ENCODE results near the gene LDB3.

LDB3 gene

GRCh38 chr10:86756511-86757112 is 88.3 kb downstream of the LDB3 start, which contains the start of gene BMPR1A:
BMPR1A (plus strand) TSS chr10:86756619; CDS start chr10:86876019, 119,400 bp downstream.
- peak within 1 kb of the TSS; percentile 86 to 94 for H3K9ac ChIP-seq (ENCODE audit: low read depth in 1 of 2, low read length in 2 of 2)
- peak within 1 kb of the TSS; percentile 91 to 92 for H3K27ac ChIP-seq (ENCODE audit: low read depth in 2 of 2, low read length in 2 of 2)
- H3K9me3 ChIP-seq (ENCODE audit: control insufficient read depth in 2 of 2, low read length in 2 of 2): no peaks in the 10 kb centered on the region
- H3K27me3 ChIP-seq (ENCODE audit: control insufficient read depth in 2 of 2, insufficient read depth in 2 of 2, low read length in 2 of 2): no peaks in the 10 kb centered on the region
- peaks cover 15 to 22% of the 10 kb centered on the region in 2 donors for H3K4me1 ChIP-seq (ENCODE audit: control insufficient read depth in 2 of 2, insufficient read depth in 2 of 2, low read length in 2 of 2)
- H3K4me3 ChIP-seq (ENCODE audit: low read length in 2 of 2): peak within 1 kb of the TSS; percentile 74 to 84
- H3K36me3 ChIP-seq (ENCODE audit: control insufficient read depth in 2 of 2, insufficient read depth in 2 of 2, low read length in 2 of 2): no peaks in the 10 kb centered on the region

GRCh38 chr10:86757113-86757972 is 89.0 kb downstream of the LDB3 start:
- Histone ChIP-seq H3K27ac (ENCODE audit: low read depth in 2 of 2, low read length in 2 of 2) (peak overlapping the region; percentile 88 to 91), H3K9ac (ENCODE audit: low read depth in 1 of 2, low read length in 2 of 2) (peak overlapping the region; percentile 82 to 83), H3K9me3 (ENCODE audit: control insufficient read depth in 2 of 2, low read length in 2 of 2) (no peaks in the 10 kb centered on the region), H3K4me1 (ENCODE audit: control insufficient read depth in 2 of 2, insufficient read depth in 2 of 2, low read length in 2 of 2) (peaks cover 12 to 21% of the 10 kb centered on the region in 2 donors), H3K4me3 (ENCODE audit: low read length in 2 of 2) (peak overlapping the region; percentile 73 to 76), H3K27me3 (ENCODE audit: control insufficient read depth in 2 of 2, insufficient read depth in 2 of 2, low read length in 2 of 2) (no peaks in the 10 kb centered on the region), H3K36me3 (ENCODE audit: control insufficient read depth in 2 of 2, insufficient read depth in 2 of 2, low read length in 2 of 2) (no peaks in the 10 kb centered on the region)

GRCh38 chr10:86758189-86759072 is 90.1 kb downstream of the LDB3 start:
- Histone ChIP-seq H3K9ac (ENCODE audit: low read depth in 1 of 2, low read length in 2 of 2) (peak overlapping the region; percentile 82 to 83), H3K27me3 (ENCODE audit: control insufficient read depth in 2 of 2, insufficient read depth in 2 of 2, low read length in 2 of 2) (no peaks in the 10 kb centered on the region), H3K4me3 (ENCODE audit: low read length in 2 of 2) (peak overlapping the region; percentile 73 to 76), H3K36me3 (ENCODE audit: control insufficient read depth in 2 of 2, insufficient read depth in 2 of 2, low read length in 2 of 2) (no peaks in the 10 kb centered on the region), H3K4me1 (ENCODE audit: control insufficient read depth in 2 of 2, insufficient read depth in 2 of 2, low read length in 2 of 2) (peaks cover 7 to 15% of the 10 kb centered on the region in 2 donors), H3K9me3 (ENCODE audit: control insufficient read depth in 2 of 2, low read length in 2 of 2) (no peaks in the 10 kb centered on the region), H3K27ac (ENCODE audit: low read depth in 2 of 2, low read length in 2 of 2) (peak overlapping the region; percentile 88 to 91)

DNA sequence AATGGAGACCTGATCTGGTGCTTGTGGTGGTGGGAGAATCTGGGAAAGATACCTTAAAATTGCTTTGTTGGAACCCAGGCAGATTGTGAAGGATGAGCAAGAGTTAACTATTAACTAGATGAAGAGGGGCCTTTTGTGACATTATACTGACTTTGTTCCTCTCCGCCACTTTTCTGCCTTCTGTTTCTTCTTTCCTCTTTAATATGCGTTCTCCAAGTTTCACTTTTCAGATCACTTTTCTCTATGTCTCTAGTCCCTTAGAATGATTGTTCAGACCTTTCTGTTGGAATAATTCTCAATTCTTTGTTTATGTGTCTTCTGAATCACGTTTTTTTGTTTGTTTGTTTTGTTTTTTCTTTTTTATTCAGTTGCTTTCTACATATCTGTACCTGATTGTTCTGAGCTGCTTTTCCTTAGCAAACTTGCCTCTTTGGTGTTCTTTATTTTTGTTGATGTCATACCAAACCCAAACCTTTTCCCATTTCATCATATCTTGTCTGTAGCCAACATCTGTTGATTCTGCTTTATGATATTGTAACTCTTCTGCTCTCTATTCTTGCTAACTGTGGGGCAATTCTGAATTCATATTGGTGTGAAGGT is 90.9 kb downstream of the LDB3 start:
- peaks cover 7 to 15% of the 10 kb centered on the region in 2 donors for H3K4me1 ChIP-seq (ENCODE audit: control insufficient read depth in 2 of 2, insufficient read depth in 2 of 2, low read length in 2 of 2)
- H3K4me3 ChIP-seq (ENCODE audit: low read length in 2 of 2): peak overlapping the region in 1 of 2 donors; percentile 28
- H3K27ac ChIP-seq (ENCODE audit: low read depth in 2 of 2, low read length in 2 of 2): no peak overlapping the region
- no peaks in the 10 kb centered on the region for H3K36me3 ChIP-seq (ENCODE audit: control insufficient read depth in 2 of 2, insufficient read depth in 2 of 2, low read length in 2 of 2)
- H3K9me3 ChIP-seq (ENCODE audit: control insufficient read depth in 2 of 2, low read length in 2 of 2): no peaks in the 10 kb centered on the region
- no peak overlapping the region for H3K9ac ChIP-seq (ENCODE audit: low read depth in 1 of 2, low read length in 2 of 2)
- H3K27me3 ChIP-seq (ENCODE audit: control insufficient read depth in 2 of 2, insufficient read depth in 2 of 2, low read length in 2 of 2): no peaks in the 10 kb centered on the region

GRCh38 chr10:86763404-86763803 is 95.1 kb downstream of the LDB3 start:
- Histone ChIP-seq H3K4me1 (ENCODE audit: control insufficient read depth in 2 of 2, insufficient read depth in 2 of 2, low read length in 2 of 2) (peaks cover 0 to 3% of the 10 kb centered on the region in 2 donors), H3K27ac (ENCODE audit: low read depth in 2 of 2, low read length in 2 of 2) (no peak overlapping the region), H3K27me3 (ENCODE audit: control insufficient read depth in 2 of 2, insufficient read depth in 2 of 2, low read length in 2 of 2) (no peaks in the 10 kb centered on the region), H3K4me3 (ENCODE audit: low read length in 2 of 2) (no peak overlapping the region), H3K9me3 (ENCODE audit: control insufficient read depth in 2 of 2, low read length in 2 of 2) (no peaks in the 10 kb centered on the region), H3K36me3 (ENCODE audit: control insufficient read depth in 2 of 2, insufficient read depth in 2 of 2, low read length in 2 of 2) (no peaks in the 10 kb centered on the region), H3K9ac (ENCODE audit: low read depth in 1 of 2, low read length in 2 of 2) (no peak overlapping the region)

GRCh38 chr10:86765548-86765947 is 97.2 kb downstream of the LDB3 start:
- Histone ChIP-seq H3K9ac (ENCODE audit: low read depth in 1 of 2, low read length in 2 of 2) (no peak overlapping the region), H3K9me3 (ENCODE audit: control insufficient read depth in 2 of 2, low read length in 2 of 2) (no peaks in the 10 kb centered on the region), H3K4me3 (ENCODE audit: low read length in 2 of 2) (no peak overlapping the region), H3K36me3 (ENCODE audit: control insufficient read depth in 2 of 2, insufficient read depth in 2 of 2, low read length in 2 of 2) (no peaks in the 10 kb centered on the region), H3K27me3 (ENCODE audit: control insufficient read depth in 2 of 2, insufficient read depth in 2 of 2, low read length in 2 of 2) (no peaks in the 10 kb centered on the region), H3K27ac (ENCODE audit: low read depth in 2 of 2, low read length in 2 of 2) (no peak overlapping the region), H3K4me1 (ENCODE audit: control insufficient read depth in 2 of 2, insufficient read depth in 2 of 2, low read length in 2 of 2) (no peaks in the 10 kb centered on the region)

GRCh38 chr10:86768412-86769062 is 100.2 kb downstream of the LDB3 start:
- Histone ChIP-seq H3K4me3 (ENCODE audit: low read length in 2 of 2) (no peak overlapping the region), H3K27ac (ENCODE audit: low read depth in 2 of 2, low read length in 2 of 2) (no peak overlapping the region), H3K27me3 (ENCODE audit: control insufficient read depth in 2 of 2, insufficient read depth in 2 of 2, low read length in 2 of 2) (no peaks in the 10 kb centered on the region), H3K4me1 (ENCODE audit: control insufficient read depth in 2 of 2, insufficient read depth in 2 of 2, low read length in 2 of 2) (no peaks in the 10 kb centered on the region), H3K36me3 (ENCODE audit: control insufficient read depth in 2 of 2, insufficient read depth in 2 of 2, low read length in 2 of 2) (no peaks in the 10 kb centered on the region), H3K9ac (ENCODE audit: low read depth in 1 of 2, low read length in 2 of 2) (no peak overlapping the region), H3K9me3 (ENCODE audit: control insufficient read depth in 2 of 2, low read length in 2 of 2) (no peaks in the 10 kb centered on the region)

DNA sequence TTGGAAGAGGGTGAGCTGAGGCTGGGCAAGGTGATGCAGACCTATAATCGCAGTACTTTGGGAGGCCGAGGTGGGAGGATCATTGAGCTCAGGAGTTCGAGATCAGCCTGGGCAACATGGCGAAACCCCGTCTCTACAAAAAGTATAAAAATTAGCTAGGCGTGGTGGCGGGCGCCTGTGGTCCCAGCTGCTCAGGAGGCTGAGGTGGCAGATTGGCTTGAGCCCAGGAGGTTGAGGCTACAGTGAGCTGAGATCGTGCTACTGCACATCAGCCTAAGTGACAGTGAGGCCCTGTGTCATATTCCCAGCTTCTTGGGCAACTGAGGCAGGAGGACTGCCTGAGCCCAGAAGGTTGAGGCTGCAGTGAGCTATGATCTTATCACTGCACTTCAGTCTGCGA is 101.7 kb downstream of the LDB3 start:
- Histone ChIP-seq H3K9ac (ENCODE audit: low read depth in 1 of 2, low read length in 2 of 2) (no peak overlapping the region), H3K27ac (ENCODE audit: low read depth in 2 of 2, low read length in 2 of 2) (no peak overlapping the region), H3K9me3 (ENCODE audit: control insufficient read depth in 2 of 2, low read length in 2 of 2) (no peaks in the 10 kb centered on the region), H3K4me1 (ENCODE audit: control insufficient read depth in 2 of 2, insufficient read depth in 2 of 2, low read length in 2 of 2) (peaks cover 0 to 3% of the 10 kb centered on the region in 2 donors), H3K36me3 (ENCODE audit: control insufficient read depth in 2 of 2, insufficient read depth in 2 of 2, low read length in 2 of 2) (no peaks in the 10 kb centered on the region), H3K27me3 (ENCODE audit: control insufficient read depth in 2 of 2, insufficient read depth in 2 of 2, low read length in 2 of 2) (no peaks in the 10 kb centered on the region), H3K4me3 (ENCODE audit: low read length in 2 of 2) (no peak overlapping the region)

GRCh38 chr10:86770412-86770960 is 102.2 kb downstream of the LDB3 start:
- Histone ChIP-seq H3K4me3 (ENCODE audit: low read length in 2 of 2) (no peak overlapping the region), H3K36me3 (ENCODE audit: control insufficient read depth in 2 of 2, insufficient read depth in 2 of 2, low read length in 2 of 2) (no peaks in the 10 kb centered on the region), H3K27ac (ENCODE audit: low read depth in 2 of 2, low read length in 2 of 2) (no peak overlapping the region), H3K27me3 (ENCODE audit: control insufficient read depth in 2 of 2, insufficient read depth in 2 of 2, low read length in 2 of 2) (no peaks in the 10 kb centered on the region), H3K9ac (ENCODE audit: low read depth in 1 of 2, low read length in 2 of 2) (no peak overlapping the region), H3K4me1 (ENCODE audit: control insufficient read depth in 2 of 2, insufficient read depth in 2 of 2, low read length in 2 of 2) (peaks cover 0 to 3% of the 10 kb centered on the region in 2 donors), H3K9me3 (ENCODE audit: control insufficient read depth in 2 of 2, low read length in 2 of 2) (no peaks in the 10 kb centered on the region)
